K562 (cell line): ENCODE data around the gene MCL1. TPM values are rescaled to one million over a fixed set of nuclear protein-coding genes. Genes with fewer than 3 reads are reported as not detected.

Experiments
- ATF7 ChIP-seq: fragments of 450-650 bp; IDR thresholded peaks from 2 replicates; pipeline ENCODE4 v1.7.1; 2014; ENCODE audit warnings: mild to moderate bottlenecking, moderate library complexity
- CHCHD3 ChIP-seq: fragments of 250-450 bp; sonication (Bioruptor Pico); IDR thresholded peaks from 2 replicates; pipeline ENCODE4 v2.1.2; 2022; ENCODE audit warnings: mild to moderate bottlenecking
- CSDE1 ChIP-seq, 2 experiments: fragments of 450-650 bp; IDR thresholded peaks; 2 replicates each; pipeline ENCODE4 v1.6.1; 2016; ENCODE audit warnings: mild to moderate bottlenecking in 1 of 2
- DIDO1 ChIP-seq: fragments of 450-650 bp; IDR thresholded peaks from 2 replicates; pipeline ENCODE4 v1.6.1; 2016; ENCODE audit warnings: low read depth, missing biosample characterization, missing genetic modification characterization
- FIP1L1 ChIP-seq: fragments of 200-400 bp; formaldehyde crosslinking; IDR thresholded peaks from 2 replicates; pipeline ENCODE4 v1.6.1; 2018; ENCODE audit warnings: mild to moderate bottlenecking, low read depth, low read length; ENCODE audit not compliant: poor library complexity, severe bottlenecking
- FOXA1 ChIP-seq: fragments of 450-650 bp; IDR thresholded peaks from 2 replicates; pipeline ENCODE4 v1.6.1; 2016; ENCODE audit warnings: mild to moderate bottlenecking, borderline replicate concordance
- GTF2E2 ChIP-seq: fragments of 200-800 bp; sonication (Bioruptor generic); IDR thresholded peaks from 2 replicates; pipeline ENCODE4 v1.6.1; 2016; ENCODE audit warnings: missing genetic modification characterization, missing compliant biosample characterization
- HDAC2 ChIP-seq: fragments of 450-650 bp; IDR thresholded peaks from 2 replicates; pipeline ENCODE4 v1.6.1; 2016; ENCODE audit warnings: mild to moderate bottlenecking
- MEIS2 ChIP-seq: fragments of 450-650 bp; IDR thresholded peaks from 2 replicates; pipeline ENCODE4 v1.6.1; 2014; ENCODE audit warnings: mild to moderate bottlenecking; ENCODE audit not compliant: partially characterized antibody
- RUNX1 ChIP-seq: sonication (generic); IDR thresholded peaks from 2 replicates; pipeline ENCODE4 v1.6.1; 2016; ENCODE audit warnings: antibody characterized with exemption, low read depth
- TCF7L2 ChIP-seq: fragments of 150-350 bp; IDR thresholded peaks from 2 replicates; pipeline ENCODE4 v1.6.1; 2016; ENCODE audit warnings: low read depth, mild to moderate bottlenecking, low read length, moderate library complexity
- THRAP3 ChIP-seq: fragments of 450-650 bp; IDR thresholded peaks from 2 replicates; pipeline ENCODE4 v1.6.1; 2016; ENCODE audit warnings: mild to moderate bottlenecking, inconsistent platforms, borderline replicate concordance
- TOE1 ChIP-seq, 2 experiments: fragments of 450-650 bp in 1 of 2; sonication (generic) in 1 of 2; formaldehyde crosslinking in 1 of 2; IDR thresholded peaks; 2 replicates each; pipeline versions ENCODE4 v1.7.1 to v1.8.0; 2016 to 2022; ENCODE audit warnings: borderline replicate concordance in 2 of 2, mild to moderate bottlenecking in 2 of 2, antibody characterized with exemption in 1 of 2, inconsistent platforms in 1 of 2, low read depth in 1 of 2, missing genetic modification reagents in 1 of 2, moderate library complexity in 1 of 2
- WHSC1 ChIP-seq: IDR thresholded peaks from one replicate; pipeline ENCODE4 v1.6.1; 2012; ENCODE audit warnings: low read length, control low read depth, inconsistent platforms
- ZNF668 ChIP-seq: fragments of 250-450 bp; sonication (Bioruptor Pico); IDR thresholded peaks from 2 replicates; pipeline ENCODE4 v1.8.0; 2022; ENCODE audit warnings: mild to moderate bottlenecking, inconsistent platforms
- polyA plus RNA-seq, 8 experiments: library from polyadenylated mRNA; depleted of rRNA in 4 of 8; stranded (reverse) in 5 of 8; unstranded in 3 of 8; fragments of >200 nt; fragmentation: Nextera tagmentation in 2 of 8; fragmentation: Illumina TruSeq in 1 of 8; extraction: Ambion mirVana in 2 of 8; extraction: Trizol in 1 of 8; gene quantifications; 2 replicates each; pipeline versions ENCODE4 v1.2.1 to v1.2.3, GENCODE V29; 2011 to 2014; ENCODE audit warnings: inconsistent platforms in 1 of 8, missing spikeins in 1 of 8
- total RNA-seq, 7 experiments: library from RNA; depleted of rRNA in 6 of 7; stranded (reverse); fragments of >200 nt in 6 of 7; fragmentation: Illumina TruSeq in 2 of 7; extraction: Trizol in 2 of 7; gene quantifications; 2 replicates each; pipeline versions ENCODE4 v1.2.1 to v1.2.3, GENCODE V29; 2011 to 2021; ENCODE audit warnings: low replicate concordance in 1 of 7
- TF ChIP-seq, protein P1 (sequence below): sonication (generic); formaldehyde crosslinking; IDR thresholded peaks from 2 replicates; pipeline ENCODE4 v1.8.0; 2022; ENCODE audit warnings: mild to moderate bottlenecking, missing genetic modification reagents
- TF ChIP-seq, protein P2 (sequence below), 2 experiments: fragments of 450-650 bp in 1 of 2; sonication (generic) in 1 of 2; formaldehyde crosslinking in 1 of 2; IDR thresholded peaks in 1 of 2; conservative IDR thresholded peaks in 1 of 2; 2 replicates each; pipeline versions ENCODE4 v1.6.1 to v1.8.1; 2016 to 2023; ENCODE audit warnings: mild to moderate bottlenecking in 2 of 2, moderate library complexity in 2 of 2, inconsistent platforms in 1 of 2, missing genetic modification reagents in 1 of 2
- TF ChIP-seq, protein P3 (sequence below): IDR thresholded peaks from 3 replicates; pipeline ENCODE4 v1.6.1; 2011; ENCODE audit warnings: borderline replicate concordance, mild to moderate bottlenecking, moderate library complexity; ENCODE audit not compliant: insufficient read length; ENCODE audit errors: extremely low read depth
- TF ChIP-seq, protein P4 (sequence below): sonication (generic); formaldehyde crosslinking; IDR thresholded peaks from 2 replicates; pipeline ENCODE4 v1.8.0; 2022; ENCODE audit warnings: mild to moderate bottlenecking, low read depth, missing genetic modification reagents

MCL1 gene
- total and polyA plus RNA-seq, 9 of the 15 experiments (the other 6 are each of a cell fraction or from before 2014, with no cell fraction given), result 27.1 to 224 (median 138) TPM

DNA sequence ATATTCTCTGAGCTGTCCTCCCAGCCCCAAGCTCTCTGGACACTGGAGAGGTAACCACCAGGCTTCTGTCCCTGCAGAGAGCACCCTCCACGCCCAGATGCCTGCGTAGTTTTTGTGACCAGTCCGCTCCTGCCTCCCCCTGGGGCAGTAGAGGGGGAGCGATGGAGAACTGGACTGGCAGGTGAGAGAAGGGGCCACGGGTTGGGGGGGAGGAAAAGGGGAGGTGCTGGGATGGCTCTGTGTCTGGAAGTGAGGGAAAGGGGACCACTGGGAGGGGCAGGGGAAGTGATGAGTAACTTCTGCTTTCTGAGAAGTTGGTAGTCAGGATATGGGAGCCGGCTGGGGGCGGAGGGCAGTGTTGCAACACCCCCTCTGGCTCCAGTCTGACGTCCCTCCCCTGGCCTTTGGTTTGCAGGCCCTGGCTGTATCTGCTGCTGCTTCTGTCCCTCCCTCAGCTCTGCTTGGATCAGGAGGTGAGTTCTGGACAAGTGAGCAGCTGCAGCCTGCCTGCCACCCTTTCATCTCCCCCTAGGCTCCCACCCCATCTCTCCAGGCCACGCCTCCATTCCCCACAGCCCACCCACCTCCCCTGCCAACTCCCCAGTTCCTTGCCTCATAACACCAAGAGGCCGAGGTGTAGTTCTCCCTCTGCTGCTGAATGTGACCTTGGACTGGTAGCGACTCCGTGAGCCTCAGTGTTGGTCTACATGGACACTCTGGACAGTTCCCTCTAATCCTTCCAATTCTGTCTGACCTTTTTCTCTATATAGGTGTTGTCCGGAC, 27.1 kb downstream of the MCL1 start (continued):
- TF ChIP-seq, protein P1, sequence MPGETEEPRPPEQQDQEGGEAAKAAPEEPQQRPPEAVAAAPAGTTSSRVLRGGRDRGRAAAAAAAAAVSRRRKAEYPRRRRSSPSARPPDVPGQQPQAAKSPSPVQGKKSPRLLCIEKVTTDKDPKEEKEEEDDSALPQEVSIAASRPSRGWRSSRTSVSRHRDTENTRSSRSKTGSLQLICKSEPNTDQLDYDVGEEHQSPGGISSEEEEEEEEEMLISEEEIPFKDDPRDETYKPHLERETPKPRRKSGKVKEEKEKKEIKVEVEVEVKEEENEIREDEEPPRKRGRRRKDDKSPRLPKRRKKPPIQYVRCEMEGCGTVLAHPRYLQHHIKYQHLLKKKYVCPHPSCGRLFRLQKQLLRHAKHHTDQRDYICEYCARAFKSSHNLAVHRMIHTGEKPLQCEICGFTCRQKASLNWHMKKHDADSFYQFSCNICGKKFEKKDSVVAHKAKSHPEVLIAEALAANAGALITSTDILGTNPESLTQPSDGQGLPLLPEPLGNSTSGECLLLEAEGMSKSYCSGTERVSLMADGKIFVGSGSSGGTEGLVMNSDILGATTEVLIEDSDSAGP (CRISPR knock-in tag), result no peak
- TF ChIP-seq FOXA1 (no peak), TOE1 (IDR thresholded peaks at IDR 0.05; ENCODE audit: borderline replicate concordance) (peak; percentile 37; the same call in 1 of the 2 replicates), TOE1 (CRISPR knock-in tag; IDR thresholded peaks at IDR 0.05; ENCODE audit: borderline replicate concordance, low read depth) (no peak), WHSC1 (no peak), CSDE1 (IDR thresholded peaks at IDR 0.05) (no peak), DIDO1 (no peak), MEIS2 (peak; percentile 40), CHCHD3 (CRISPR knock-in tag) (no peak), GTF2E2 (no peak), RUNX1 (peak; percentile 60; the same call in 1 of the 2 replicates), FIP1L1 (no peak), TCF7L2 (no peak), THRAP3 (no peak), ZNF668 (CRISPR knock-in tag) (no peak), ATF7 (peak; percentile 83), HDAC2 (peak; percentile 78; the same call in 1 of the 2 replicates)
- TF ChIP-seq, protein P2, sequence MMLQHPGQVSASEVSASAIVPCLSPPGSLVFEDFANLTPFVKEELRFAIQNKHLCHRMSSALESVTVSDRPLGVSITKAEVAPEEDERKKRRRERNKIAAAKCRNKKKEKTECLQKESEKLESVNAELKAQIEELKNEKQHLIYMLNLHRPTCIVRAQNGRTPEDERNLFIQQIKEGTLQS (IDR thresholded peaks at IDR 0.05), result peak; percentile 90
- TF ChIP-seq, protein P2 (CRISPR knock-in tag; conservative IDR thresholded peaks at IDR 0.05), result 0 out of 2 replicates have a peak, but pooled peaks have one; percentile 16
- TF ChIP-seq, protein P3, sequence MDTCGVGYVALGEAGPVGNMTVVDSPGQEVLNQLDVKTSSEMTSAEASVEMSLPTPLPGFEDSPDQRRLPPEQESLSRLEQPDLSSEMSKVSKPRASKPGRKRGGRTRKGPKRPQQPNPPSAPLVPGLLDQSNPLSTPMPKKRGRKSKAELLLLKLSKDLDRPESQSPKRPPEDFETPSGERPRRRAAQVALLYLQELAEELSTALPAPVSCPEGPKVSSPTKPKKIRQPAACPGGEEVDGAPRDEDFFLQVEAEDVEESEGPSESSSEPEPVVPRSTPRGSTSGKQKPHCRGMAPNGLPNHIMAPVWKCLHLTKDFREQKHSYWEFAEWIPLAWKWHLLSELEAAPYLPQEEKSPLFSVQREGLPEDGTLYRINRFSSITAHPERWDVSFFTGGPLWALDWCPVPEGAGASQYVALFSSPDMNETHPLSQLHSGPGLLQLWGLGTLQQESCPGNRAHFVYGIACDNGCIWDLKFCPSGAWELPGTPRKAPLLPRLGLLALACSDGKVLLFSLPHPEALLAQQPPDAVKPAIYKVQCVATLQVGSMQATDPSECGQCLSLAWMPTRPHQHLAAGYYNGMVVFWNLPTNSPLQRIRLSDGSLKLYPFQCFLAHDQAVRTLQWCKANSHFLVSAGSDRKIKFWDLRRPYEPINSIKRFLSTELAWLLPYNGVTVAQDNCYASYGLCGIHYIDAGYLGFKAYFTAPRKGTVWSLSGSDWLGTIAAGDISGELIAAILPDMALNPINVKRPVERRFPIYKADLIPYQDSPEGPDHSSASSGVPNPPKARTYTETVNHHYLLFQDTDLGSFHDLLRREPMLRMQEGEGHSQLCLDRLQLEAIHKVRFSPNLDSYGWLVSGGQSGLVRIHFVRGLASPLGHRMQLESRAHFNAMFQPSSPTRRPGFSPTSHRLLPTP, result no peak
- TF ChIP-seq, protein P4, sequence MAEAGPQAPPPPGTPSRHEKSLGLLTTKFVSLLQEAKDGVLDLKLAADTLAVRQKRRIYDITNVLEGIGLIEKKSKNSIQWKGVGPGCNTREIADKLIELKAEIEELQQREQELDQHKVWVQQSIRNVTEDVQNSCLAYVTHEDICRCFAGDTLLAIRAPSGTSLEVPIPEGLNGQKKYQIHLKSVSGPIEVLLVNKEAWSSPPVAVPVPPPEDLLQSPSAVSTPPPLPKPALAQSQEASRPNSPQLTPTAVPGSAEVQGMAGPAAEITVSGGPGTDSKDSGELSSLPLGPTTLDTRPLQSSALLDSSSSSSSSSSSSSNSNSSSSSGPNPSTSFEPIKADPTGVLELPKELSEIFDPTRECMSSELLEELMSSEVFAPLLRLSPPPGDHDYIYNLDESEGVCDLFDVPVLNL, result no peak
